ENCODE measurements around the gene PLEKHG4. TPM values are rescaled to one million over a fixed set of nuclear protein-coding genes. Genes with fewer than 3 reads are reported as not detected.
A peak's percentile ranks its signal among the peaks of the same experiment; 100 is the strongest.

The PLEKHG4 gene
- total RNA-seq, 1 donor from 2014 or later: 3.7 TPM

GRCh38 chr16:67258161-67258835 lies 21.0 kb upstream of the PLEKHG4 start:
- intact Hi-C loops (cut with DNase I): no loop called here
- TF ChIP-seq, protein P1, sequence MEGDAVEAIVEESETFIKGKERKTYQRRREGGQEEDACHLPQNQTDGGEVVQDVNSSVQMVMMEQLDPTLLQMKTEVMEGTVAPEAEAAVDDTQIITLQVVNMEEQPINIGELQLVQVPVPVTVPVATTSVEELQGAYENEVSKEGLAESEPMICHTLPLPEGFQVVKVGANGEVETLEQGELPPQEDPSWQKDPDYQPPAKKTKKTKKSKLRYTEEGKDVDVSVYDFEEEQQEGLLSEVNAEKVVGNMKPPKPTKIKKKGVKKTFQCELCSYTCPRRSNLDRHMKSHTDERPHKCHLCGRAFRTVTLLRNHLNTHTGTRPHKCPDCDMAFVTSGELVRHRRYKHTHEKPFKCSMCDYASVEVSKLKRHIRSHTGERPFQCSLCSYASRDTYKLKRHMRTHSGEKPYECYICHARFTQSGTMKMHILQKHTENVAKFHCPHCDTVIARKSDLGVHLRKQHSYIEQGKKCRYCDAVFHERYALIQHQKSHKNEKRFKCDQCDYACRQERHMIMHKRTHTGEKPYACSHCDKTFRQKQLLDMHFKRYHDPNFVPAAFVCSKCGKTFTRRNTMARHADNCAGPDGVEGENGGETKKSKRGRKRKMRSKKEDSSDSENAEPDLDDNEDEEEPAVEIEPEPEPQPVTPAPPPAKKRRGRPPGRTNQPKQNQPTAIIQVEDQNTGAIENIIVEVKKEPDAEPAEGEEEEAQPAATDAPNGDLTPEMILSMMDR (IDR thresholded peaks at IDR 0.05): no peak
- Histone ChIP-seq H3K4me1 (no peaks in the 10 kb centered on the region), H3K36me3 (no peaks in the 10 kb centered on the region), H3K4me3 (no peak overlapping the region), H3K9me3 (no peaks in the 10 kb centered on the region), H3K27me3 (no peaks in the 10 kb centered on the region), H3K27ac (no peak overlapping the region)
- no peak for DNase-seq (ENCODE audit: low spot score in 2 of 2)

DNA sequence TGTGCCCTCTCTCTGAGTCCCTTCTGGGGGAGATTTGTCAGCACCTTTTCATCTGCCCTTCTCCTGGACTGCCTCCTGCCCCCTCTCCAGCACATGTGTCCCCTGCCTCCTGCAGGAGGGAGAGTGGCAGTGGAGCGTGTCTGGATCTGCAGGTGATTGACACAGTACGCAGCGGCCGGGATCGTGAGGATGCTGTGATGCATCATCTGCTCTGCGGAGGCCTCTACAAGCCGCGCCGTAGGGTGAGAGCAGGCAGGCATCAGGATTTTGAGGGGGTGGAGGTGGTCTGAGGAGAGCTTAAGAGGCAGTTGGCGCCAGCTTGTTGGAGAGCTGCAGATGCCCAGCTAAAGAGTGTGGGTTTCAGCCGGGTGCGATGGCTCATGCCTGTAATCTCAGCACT lies 19.6 kb upstream of the PLEKHG4 start:
- TF ChIP-seq, protein P1 (IDR thresholded peaks at IDR 0.05): no peak
- intact Hi-C loops (cut with DNase I): no loop called here
- no peaks in the 10 kb centered on the region for H3K36me3 ChIP-seq
- no peaks in the 10 kb centered on the region for H3K9me3 ChIP-seq
- no peak overlapping the region for H3K27ac ChIP-seq
- H3K27me3 ChIP-seq: no peaks in the 10 kb centered on the region
- H3K4me1 ChIP-seq: no peaks in the 10 kb centered on the region
- no peak for DNase-seq (ENCODE audit: low spot score in 2 of 2)
- no peak overlapping the region for H3K4me3 ChIP-seq

GRCh38 chr16:67260426-67261063 lies 18.8 kb upstream of the PLEKHG4 start:
- no peaks in the 10 kb centered on the region for H3K36me3 ChIP-seq
- intact Hi-C loops (cut with DNase I): no loop called here
- TF ChIP-seq, protein P1 (IDR thresholded peaks at IDR 0.05): peak; percentile 11 to 38 (median 26)

GRCh38 chr16:67263201-67263600 lies 16.1 kb upstream of the PLEKHG4 start:
- Histone ChIP-seq H3K9me3 (no peaks in the 10 kb centered on the region), H3K4me1 (no peaks in the 10 kb centered on the region), H3K27me3 (no peaks in the 10 kb centered on the region), H3K4me3 (no peak overlapping the region), H3K27ac (no peak overlapping the region), H3K36me3 (no peaks in the 10 kb centered on the region)
- no peak for DNase-seq (ENCODE audit: low spot score in 2 of 2)
- intact Hi-C loops (cut with DNase I): no loop called here
- TF ChIP-seq, protein P1 (IDR thresholded peaks at IDR 0.05): no peak

More at GRCh38 chr16:67260426-67261063, 18.8 kb upstream of the PLEKHG4 start:
- H3K4me3 ChIP-seq: no peak overlapping the region
- no peaks in the 10 kb centered on the region for H3K9me3 ChIP-seq
- no peak for DNase-seq (ENCODE audit: low spot score in 2 of 2)
- H3K27me3 ChIP-seq: no peaks in the 10 kb centered on the region
- H3K27ac ChIP-seq: no peak overlapping the region
- no peaks in the 10 kb centered on the region for H3K4me1 ChIP-seq

- Histone ChIP-seq H3K9me3 (no peaks in the 10 kb centered on the region), H3K27me3 (no peaks in the 10 kb centered on the region), H3K4me1 (no peaks in the 10 kb centered on the region), H3K4me3 (no peak overlapping the region), H3K27ac (no peak overlapping the region), H3K36me3 (no peaks in the 10 kb centered on the region)
- intact Hi-C loops (cut with DNase I): no loop called here
- TF ChIP-seq, protein P1 (IDR thresholded peaks at IDR 0.05): no peak
- DNase-seq (ENCODE audit: low spot score in 2 of 2): no peak
Measured at GRCh38 chr16:67264277-67264676, 15.1 kb upstream of the PLEKHG4 start.
